A673 (cell line): ENCODE results near the gene PFKM. TPM values are rescaled to one million over a fixed set of nuclear protein-coding genes. Genes with fewer than 3 reads are reported as not detected.
"Not testable (repeated sequence)": the region's sequence is repeated elsewhere in the genome, so short reads cannot be mapped to it uniquely, and the experiment has no call there.

ENCODE experiments used
- BruUV-seq: library from RNA; stranded (reverse); fragments of 400-500 nt; replicated peaks from 2 replicates; lab custom pipeline; 2021; lab: Mats Ljungman, UMichigan
- CTCF ChIA-PET: fragments of 300-600 bp; sonication (Branson Sonifier 250); formaldehyde crosslinking; loops from one replicate; lab custom pipeline; 2022; ENCODE audit warnings: antibody characterized with exemption; lab: Charles Lee
- POLR2A ChIA-PET: fragments of 300-600 bp; sonication (Branson Sonifier 250); formaldehyde crosslinking; loops from one replicate; lab custom pipeline; 2022; ENCODE audit warnings: antibody characterized with exemption; ENCODE audit not compliant: low non-redundant PET; lab: Charles Lee
- DNase-seq: peaks from one replicate; pipeline ENCODE4 v3.0.0-alpha.2; 2015; ENCODE audit warnings: low spot score
- H3K27ac ChIP-seq: fragments of 200-600 bp; sonication (generic); 2 replicates; pipeline ENCODE4 v1.5.1; 2016; ENCODE audit warnings: mixed run types, low read depth, mild to moderate bottlenecking, mixed read lengths, antibody characterized with exemption, low read length; ENCODE audit not compliant: poor library complexity, severe bottlenecking
- H3K27me3 ChIP-seq: fragments of 200-600 bp; sonication (generic); replicated peaks from 2 replicates; pipeline ENCODE4 v1.6.1; 2017; ENCODE audit warnings: mixed run types, low read depth, mild to moderate bottlenecking, mixed read lengths, antibody characterized with exemption, low read length; ENCODE audit not compliant: insufficient read depth, poor library complexity
- H3K36me3 ChIP-seq: fragments of 200-600 bp; sonication (generic); 2 replicates; pipeline ENCODE4 v1.6.1; 2016; ENCODE audit warnings: mixed run types, mild to moderate bottlenecking, mixed read lengths, antibody characterized with exemption, low read length; ENCODE audit not compliant: insufficient read depth, poor library complexity, severe bottlenecking
- H3K4me1 ChIP-seq: fragments of 200-600 bp; sonication (generic); 2 replicates; pipeline ENCODE4 v1.6.1; 2017; ENCODE audit warnings: mixed run types, mild to moderate bottlenecking, mixed read lengths, antibody characterized with exemption, low read length; ENCODE audit not compliant: insufficient read depth, poor library complexity, severe bottlenecking
- H3K4me3 ChIP-seq: fragments of 200-600 bp; sonication (generic); 2 replicates; pipeline ENCODE4 v1.5.1; 2016; ENCODE audit warnings: low read depth, mixed run types, mild to moderate bottlenecking, mixed read lengths, low read length; ENCODE audit not compliant: poor library complexity, severe bottlenecking
- H3K9me3 ChIP-seq: fragments of 200-600 bp; sonication (generic); 2 replicates; pipeline ENCODE4 v1.6.1; 2016; ENCODE audit warnings: mixed run types, low read depth, mild to moderate bottlenecking, mixed read lengths, antibody characterized with exemption, low read length; ENCODE audit not compliant: poor library complexity, severe bottlenecking
- EZH2 ChIP-seq: fragments of 200-600 bp; sonication (generic); IDR thresholded peaks from 2 replicates; pipeline ENCODE4 v1.6.1; 2017; ENCODE audit warnings: borderline replicate concordance, low read depth, mild to moderate bottlenecking, mixed read lengths, antibody characterized with exemption, low read length; ENCODE audit not compliant: poor library complexity, severe bottlenecking
- intact Hi-C: fragments of 100-400 bp; cut with micrococcal nuclease; formaldehyde crosslinking; loops from one replicate; pipeline ENCODE4 v1.10.0; 2022; ENCODE audit not compliant: unreplicated experiment
- total RNA-seq: library from RNA; stranded (reverse); gene quantifications from 2 replicates; pipeline ENCODE4 v1.2.3, GENCODE V29; 2021
- TF ChIP-seq, protein P1 (sequence below): fragments of 300-800, 200-600 bp; sonication (generic); conservative IDR thresholded peaks from 2 replicates; pipeline ENCODE4 v1.5.1; 2017; ENCODE audit warnings: low read depth, mild to moderate bottlenecking, antibody characterized with exemption, low read length, moderate library complexity, mixed read lengths

Gene PFKM
- total RNA-seq, 1 experiment from 2014 or later = 114 TPM

DNA sequence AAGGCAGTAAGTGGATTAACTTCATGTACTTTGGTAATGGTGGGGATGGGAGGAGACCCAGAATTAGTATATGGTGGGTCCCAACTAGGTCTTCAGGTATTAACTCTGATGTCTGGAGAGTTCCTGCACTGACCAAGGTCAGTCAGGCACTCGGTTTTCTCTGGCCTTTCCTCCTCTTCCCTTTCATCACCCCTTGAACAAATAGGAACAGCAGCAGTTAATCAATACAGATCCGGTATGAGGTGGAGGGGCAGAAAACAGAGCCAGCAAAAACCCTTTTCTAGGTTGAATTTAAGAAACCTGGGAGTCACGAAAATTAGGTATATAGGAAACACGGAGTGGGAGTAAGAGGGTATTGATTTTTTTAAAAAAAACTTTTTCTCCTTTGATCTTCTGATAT is 4.0 kb downstream of the PFKM start:
- POLR2A ChIA-PET = no interaction called here
- H3K27ac ChIP-seq = no peak overlapping the region
- intact Hi-C loops = no loop called here
- BruUV-seq = no TSS peak
- no peak for DNase-seq
- TF ChIP-seq, protein P1, sequence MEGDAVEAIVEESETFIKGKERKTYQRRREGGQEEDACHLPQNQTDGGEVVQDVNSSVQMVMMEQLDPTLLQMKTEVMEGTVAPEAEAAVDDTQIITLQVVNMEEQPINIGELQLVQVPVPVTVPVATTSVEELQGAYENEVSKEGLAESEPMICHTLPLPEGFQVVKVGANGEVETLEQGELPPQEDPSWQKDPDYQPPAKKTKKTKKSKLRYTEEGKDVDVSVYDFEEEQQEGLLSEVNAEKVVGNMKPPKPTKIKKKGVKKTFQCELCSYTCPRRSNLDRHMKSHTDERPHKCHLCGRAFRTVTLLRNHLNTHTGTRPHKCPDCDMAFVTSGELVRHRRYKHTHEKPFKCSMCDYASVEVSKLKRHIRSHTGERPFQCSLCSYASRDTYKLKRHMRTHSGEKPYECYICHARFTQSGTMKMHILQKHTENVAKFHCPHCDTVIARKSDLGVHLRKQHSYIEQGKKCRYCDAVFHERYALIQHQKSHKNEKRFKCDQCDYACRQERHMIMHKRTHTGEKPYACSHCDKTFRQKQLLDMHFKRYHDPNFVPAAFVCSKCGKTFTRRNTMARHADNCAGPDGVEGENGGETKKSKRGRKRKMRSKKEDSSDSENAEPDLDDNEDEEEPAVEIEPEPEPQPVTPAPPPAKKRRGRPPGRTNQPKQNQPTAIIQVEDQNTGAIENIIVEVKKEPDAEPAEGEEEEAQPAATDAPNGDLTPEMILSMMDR = no peak
- TF ChIP-seq EZH2 = no peak
- peaks cover 42% of the 10 kb centered on the region for H3K36me3 ChIP-seq
- H3K4me1 ChIP-seq = peaks cover 14% of the 10 kb centered on the region
- H3K27me3 ChIP-seq = no peaks in the 10 kb centered on the region
- CTCF ChIA-PET = no interaction called here
- no peaks in the 10 kb centered on the region for H3K9me3 ChIP-seq
- H3K4me3 ChIP-seq = no peak overlapping the region

DNA sequence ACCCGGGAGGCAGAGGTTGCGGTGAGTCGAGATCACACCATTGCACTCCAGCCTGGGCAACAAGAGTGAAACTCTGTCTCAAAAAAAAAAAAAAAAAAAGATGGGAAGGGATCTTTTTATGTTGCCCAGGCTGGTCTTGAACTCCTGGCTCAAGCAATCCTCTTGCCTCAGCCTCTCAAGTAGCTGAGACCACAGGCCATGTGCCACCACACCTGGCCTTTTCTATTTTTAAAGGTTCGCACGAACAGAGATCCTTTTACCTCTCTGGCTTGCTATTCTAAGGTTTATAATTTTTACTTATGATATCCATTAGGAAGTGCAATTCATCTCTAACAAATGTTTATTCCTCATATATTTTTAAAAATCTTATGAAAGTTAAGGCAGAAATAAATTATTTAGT is 6.4 kb downstream of the PFKM start:
- H3K27me3 ChIP-seq, H3K9me3 ChIP-seq, H3K27ac ChIP-seq, H3K4me1 ChIP-seq, H3K4me3 ChIP-seq, CTCF ChIA-PET, intact Hi-C loops, POLR2A ChIA-PET, BruUV-seq, DNase-seq: not testable (repeated sequence)
- peaks cover 63% of the 10 kb centered on the region for H3K36me3 ChIP-seq

DNA sequence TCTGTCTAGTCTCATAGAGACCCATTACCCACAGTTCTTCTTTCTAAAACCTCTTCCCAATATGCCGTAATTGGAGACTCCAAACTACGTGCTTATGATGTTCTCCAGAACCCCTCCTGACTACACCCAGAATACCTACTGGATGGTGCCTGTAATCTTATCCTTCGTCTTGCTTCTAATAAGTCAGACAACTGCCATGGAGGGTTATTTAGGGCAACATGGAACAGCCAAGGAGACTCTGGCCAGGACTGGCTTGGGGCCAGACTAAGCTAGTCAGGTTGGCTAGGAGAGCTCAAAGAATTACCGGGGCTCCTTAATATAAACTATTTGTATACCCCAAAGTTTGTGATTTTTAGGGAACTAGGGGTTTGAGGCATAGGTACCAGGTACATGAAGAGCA is 6.8 kb downstream of the PFKM start:
- intact Hi-C loops = no loop called here
- DNase-seq = no peak
- Histone ChIP-seq H3K9me3 (no peaks in the 10 kb centered on the region), H3K27ac (no peak overlapping the region), H3K27me3 (no peaks in the 10 kb centered on the region), H3K4me3 (no peak overlapping the region), H3K4me1 (peaks cover 4% of the 10 kb centered on the region), H3K36me3 (peaks cover 68% of the 10 kb centered on the region)
- ChIA-PET CTCF (no interaction called here), POLR2A (no interaction called here)
- TF ChIP-seq, protein P1 = no peak
- BruUV-seq = no TSS peak

DNA sequence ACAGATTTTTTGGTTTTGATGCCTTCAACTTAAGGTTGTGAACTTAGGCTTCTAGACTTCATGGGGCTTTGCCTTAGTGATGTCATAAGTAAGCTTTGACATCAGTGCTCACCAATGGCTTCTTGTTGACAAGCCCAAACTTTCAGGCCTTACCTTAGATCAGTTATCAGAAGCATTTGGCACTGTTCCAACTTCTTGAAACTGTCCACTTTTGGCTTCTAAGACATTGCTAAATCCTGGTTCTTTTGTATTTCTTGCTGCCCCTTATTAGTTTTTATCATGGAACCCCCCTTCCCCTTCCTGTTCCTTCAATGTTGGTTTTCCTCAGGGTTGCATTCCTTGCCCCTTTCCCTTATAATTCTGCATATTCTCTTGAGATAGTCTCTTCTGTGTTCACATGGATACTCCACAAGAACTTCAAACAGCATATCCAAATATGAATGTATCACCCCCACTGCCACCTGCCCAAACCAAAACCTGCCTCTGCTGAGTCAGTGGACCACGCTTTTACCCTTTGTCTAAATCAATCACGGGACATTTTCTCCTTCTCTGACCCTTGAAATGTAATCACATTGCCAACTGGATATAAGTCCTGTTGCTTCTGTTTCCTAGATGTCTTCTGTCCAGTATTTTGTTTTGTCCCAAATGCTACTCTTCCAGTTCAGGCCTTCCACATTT is 7.9 kb downstream of the PFKM start:
- DNase-seq = no peak
- Histone ChIP-seq H3K4me1 (peaks cover 2% of the 10 kb centered on the region), H3K36me3 (peaks cover 77% of the 10 kb centered on the region), H3K4me3 (no peak overlapping the region), H3K27ac (no peak overlapping the region), H3K9me3 (no peaks in the 10 kb centered on the region), H3K27me3 (no peaks in the 10 kb centered on the region)
- ChIA-PET CTCF (no interaction called here), POLR2A (no interaction called here)
- intact Hi-C loops = no loop called here
- BruUV-seq = no TSS peak
- TF ChIP-seq, protein P1 = no peak
- TF ChIP-seq EZH2 = no peak
